GDM1 (cell line): Measurements from ENCODE around the gene AP2A1.

Experiments
- DNase-seq: peaks from one replicate; lab custom pipeline; 2025; lab: John Stamatoyannopoulos, UW

AP2A1 gene

GRCh38 chr19:49855676-49856573 lies 89.1 kb downstream of the AP2A1 start:
- no peak for DNase-seq

- DNase-seq: no peak
Observed at GRCh38 chr19:49856574-49857021, 89.8 kb downstream of the AP2A1 start.
